ENCODE data around the gene TOP3A. TPM values are rescaled to one million over a fixed set of nuclear protein-coding genes. Genes with fewer than 3 reads are reported as not detected.

Gene TOP3A
- total and polyA plus RNA-seq, 2 of the 13 experiments (the other 11 are each of a cell fraction or from before 2014, with no cell fraction given): 16.9 to 36.8 TPM

- intact Hi-C loops (cut with micrococcal nuclease; ENCODE audit: unreplicated experiment) (no loop called here), in situ Hi-C loops (cut with HindIII; ENCODE audit: extremely low pct_ligation_motif_present, low pct_unique_long_range_greater_than_20kb) (no loop called here)
- no peak overlapping the region for H2AFZ ChIP-seq (ENCODE audit: low read length)
- no peaks in the 10 kb centered on the region for H3K9me3 ChIP-seq (ENCODE audit: low read length)
- no TSS peak for BruUV-seq (replicated peaks)
- DNase-seq (ENCODE audit: low spot score) (no peak), FAIRE-seq (no peak), ATAC-seq (no peak)
- no peaks in the 10 kb centered on the region; a peak in 1 of 5 replicates for H3K27me3 ChIP-seq (ENCODE audit: control insufficient read depth in 1 of 2, insufficient read depth in 2 of 2, low read length in 2 of 2)
- H3K79me2 ChIP-seq (ENCODE audit: insufficient read depth, low read length): peaks cover 9% of the 10 kb centered on the region
- H3K4me3 ChIP-seq (replicated peaks in 1 of 3; ENCODE audit: insufficient read depth in 1 of 3, low read depth in 2 of 3, low read length in 3 of 3): no peak overlapping the region
- CTCF ChIA-PET (ENCODE audit: low intra/inter-chr PET ratio, low total read pairs): no interaction called here
- no peak overlapping the region for H3K27ac ChIP-seq (ENCODE audit: extremely low read length, insufficient read depth, low read length)
- peaks cover 20% of the 10 kb centered on the region for H3K4me1 ChIP-seq (ENCODE audit: insufficient read depth, low read length)
- POLR2A ChIA-PET: no interaction called here
- no peaks in the 10 kb centered on the region for H4K20me1 ChIP-seq (ENCODE audit: insufficient read depth, low read length)
- H3K36me3 ChIP-seq (replicated peaks in 1 of 2; ENCODE audit: control insufficient read depth in 1 of 2, insufficient read depth in 2 of 2, low read length in 2 of 2): peaks cover 4 to 23% of the 10 kb centered on the region in 2 experiments; a peak in 4 of 5 replicates
- no peak overlapping the region for H3K4me2 ChIP-seq (ENCODE audit: low read depth, low read length)
- TF ChIP-seq AGO2 (optimal IDR thresholded peaks at IDR 0.05; ENCODE audit: low read depth, low read length) (peak; percentile 31), RBFOX2 (IDR thresholded peaks at IDR 0.05; ENCODE audit: low read depth, low read length) (0 out of 2 replicates have a peak, but pooled peaks have one; percentile 30), ZNF780A (CRISPR knock-in tag; IDR thresholded peaks at IDR 0.05) (no peak)
- H3K9ac ChIP-seq (ENCODE audit: insufficient read depth, low read depth, low read length): no peak overlapping the region
- no CpG with 5 or more reads among the region's 50 CpGs for WGBS (ENCODE audit: low lambda C conversion rate)
Measured at GRCh38 chr17:18263885-18264682, 50.7 kb downstream of the TOP3A start.

GRCh38 chr17:18262641-18263040, 52.2 kb downstream of the TOP3A start:
- WGBS (ENCODE audit: low lambda C conversion rate): 98% methylated on average over 10 of the region's 12 CpGs
- FAIRE-seq: no peak
- POLR2A ChIA-PET: no interaction called here

More at GRCh38 chr17:18262641-18263040, 52.2 kb downstream of the TOP3A start:
- TF ChIP-seq HNRNPL (IDR thresholded peaks at IDR 0.05; ENCODE audit: low read depth, low read length): 0 out of 2 replicates have a peak, but pooled peaks have one; percentile 63
- TF ChIP-seq SIX1 (CRISPR knock-in tag; IDR thresholded peaks at IDR 0.05; ENCODE audit: borderline replicate concordance): no peak
- no peak overlapping the region for H3K4me3 ChIP-seq (replicated peaks in 1 of 3; ENCODE audit: insufficient read depth in 1 of 3, low read depth in 2 of 3, low read length in 3 of 3)
- no peak overlapping the region for H3K27ac ChIP-seq (ENCODE audit: extremely low read length, insufficient read depth, low read length)
- DNase-seq (ENCODE audit: low spot score): no peak
- in situ Hi-C loops (cut with HindIII; ENCODE audit: extremely low pct_ligation_motif_present, low pct_unique_long_range_greater_than_20kb): no loop called here
- peak overlapping the region; percentile 80; the same call in 1 of the 2 replicates for H3K9ac ChIP-seq (ENCODE audit: insufficient read depth, low read depth, low read length)
- no peak for ATAC-seq
- peaks cover 13% of the 10 kb centered on the region for H3K79me2 ChIP-seq (ENCODE audit: insufficient read depth, low read length)
- BruUV-seq (replicated peaks): no TSS peak
- H3K36me3 ChIP-seq (replicated peaks in 1 of 2; ENCODE audit: control insufficient read depth in 1 of 2, insufficient read depth in 2 of 2, low read length in 2 of 2): peaks cover 4 to 23% of the 10 kb centered on the region in 2 experiments; a peak in 4 of 5 replicates
- no peak overlapping the region; the same call in 1 of the 2 replicates for H3K4me2 ChIP-seq (ENCODE audit: low read depth, low read length)
- no peaks in the 10 kb centered on the region for H4K20me1 ChIP-seq (ENCODE audit: insufficient read depth, low read length)
- no peaks in the 10 kb centered on the region for H3K9me3 ChIP-seq (ENCODE audit: low read length)
- CTCF ChIA-PET (ENCODE audit: low intra/inter-chr PET ratio, low total read pairs): no interaction called here
- no peak overlapping the region for H2AFZ ChIP-seq (ENCODE audit: low read length)
- H3K4me1 ChIP-seq (ENCODE audit: insufficient read depth, low read length): peaks cover 20% of the 10 kb centered on the region
- intact Hi-C loops (cut with micrococcal nuclease; ENCODE audit: unreplicated experiment): no loop called here
- no peaks in the 10 kb centered on the region; a peak in 1 of 5 replicates for H3K27me3 ChIP-seq (ENCODE audit: control insufficient read depth in 1 of 2, insufficient read depth in 2 of 2, low read length in 2 of 2)

Measured in HepG2 (cell line).